Vagina (tissue), 2 donors: ENCODE results near the gene RIPOR3.

ENCODE experiments used
- POLR2A ChIP-seq, 2 donors: fragments of 450-650 bp; IDR thresholded peaks; one replicate each; pipeline ENCODE4 v1.6.1; 2017; ENCODE audit warnings: antibody characterized with exemption in 2 of 2, mild to moderate bottlenecking in 2 of 2, moderate library complexity in 2 of 2
- POLR2AphosphoS5 ChIP-seq, 2 donors: sonication (generic); formaldehyde crosslinking; IDR thresholded peaks; one replicate each; pipeline ENCODE4 v1.9.0; 2017; ENCODE audit warnings: antibody characterized with exemption in 2 of 2, mild to moderate bottlenecking in 2 of 2, low read depth in 1 of 2; ENCODE audit not compliant: insufficient read depth in 1 of 2
- TF ChIP-seq, protein P1 (sequence below), 3 experiments: fragments of 450-650 bp in 2 of 3; fragments of 200-600 bp in 1 of 3; sonication (generic) in 1 of 3; IDR thresholded peaks; one replicate each; pipeline ENCODE4 v1.5.1; 2017 to 2019; ENCODE audit warnings: antibody characterized with exemption in 3 of 3, mild to moderate bottlenecking in 2 of 3, moderate library complexity in 2 of 3

DNA sequence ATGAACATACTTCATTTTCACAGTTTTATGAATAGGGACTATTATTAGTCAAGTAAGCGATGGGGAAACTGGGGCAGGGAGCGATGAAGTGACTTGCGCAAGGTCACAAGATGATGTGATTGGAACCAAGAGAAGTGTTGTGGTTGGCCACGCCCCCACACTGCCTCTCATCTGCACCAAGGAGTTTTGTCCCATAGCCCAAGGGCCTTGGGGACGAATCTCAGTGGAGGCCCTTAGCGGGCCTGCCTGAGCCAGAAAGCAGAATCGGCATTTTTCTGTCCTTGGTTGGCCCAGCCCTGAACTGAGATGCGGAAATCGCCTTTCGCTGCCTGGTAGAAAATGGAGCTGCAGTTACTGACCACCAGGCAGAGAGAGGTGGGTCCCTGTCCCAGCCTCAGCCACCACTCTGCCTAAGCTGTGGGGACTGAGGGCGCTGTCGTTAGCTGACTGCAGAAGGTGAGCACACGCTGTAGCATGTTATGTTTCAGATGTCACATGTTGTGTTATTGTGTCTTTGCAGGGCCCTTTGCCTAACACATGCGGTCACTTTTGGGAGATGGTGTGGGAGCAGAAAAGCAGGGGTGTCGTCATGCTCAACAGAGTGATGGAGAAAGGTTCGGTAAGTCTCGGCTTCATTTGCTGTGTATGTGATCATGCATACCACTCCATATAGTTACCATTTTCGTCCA lies 123.3 kb downstream of the RIPOR3 start:
- TF ChIP-seq POLR2A (IDR thresholded peaks at IDR 0.05) (no peak), POLR2AphosphoS5 (IDR thresholded peaks at IDR 0.05; ENCODE audit: insufficient read depth in 1 of 2, low read depth in 1 of 2) (no peak)
- TF ChIP-seq, protein P1, sequence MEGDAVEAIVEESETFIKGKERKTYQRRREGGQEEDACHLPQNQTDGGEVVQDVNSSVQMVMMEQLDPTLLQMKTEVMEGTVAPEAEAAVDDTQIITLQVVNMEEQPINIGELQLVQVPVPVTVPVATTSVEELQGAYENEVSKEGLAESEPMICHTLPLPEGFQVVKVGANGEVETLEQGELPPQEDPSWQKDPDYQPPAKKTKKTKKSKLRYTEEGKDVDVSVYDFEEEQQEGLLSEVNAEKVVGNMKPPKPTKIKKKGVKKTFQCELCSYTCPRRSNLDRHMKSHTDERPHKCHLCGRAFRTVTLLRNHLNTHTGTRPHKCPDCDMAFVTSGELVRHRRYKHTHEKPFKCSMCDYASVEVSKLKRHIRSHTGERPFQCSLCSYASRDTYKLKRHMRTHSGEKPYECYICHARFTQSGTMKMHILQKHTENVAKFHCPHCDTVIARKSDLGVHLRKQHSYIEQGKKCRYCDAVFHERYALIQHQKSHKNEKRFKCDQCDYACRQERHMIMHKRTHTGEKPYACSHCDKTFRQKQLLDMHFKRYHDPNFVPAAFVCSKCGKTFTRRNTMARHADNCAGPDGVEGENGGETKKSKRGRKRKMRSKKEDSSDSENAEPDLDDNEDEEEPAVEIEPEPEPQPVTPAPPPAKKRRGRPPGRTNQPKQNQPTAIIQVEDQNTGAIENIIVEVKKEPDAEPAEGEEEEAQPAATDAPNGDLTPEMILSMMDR (IDR thresholded peaks at IDR 0.05) = no peak
